Heart right ventricle (tissue), 16 donors: Measurements from ENCODE around the gene KRTAP22-1. TPM values are rescaled to one million over a fixed set of nuclear protein-coding genes. Genes with fewer than 3 reads are reported as not detected.

Experiments
- ATAC-seq, 8 donors: fragments of 200-7000 bp; cut with Tn5 transposase; one replicate each; pipeline ENCODE4 v1.9.1; 2020; ENCODE audit warnings: mild to moderate bottlenecking in 8 of 8, moderate library complexity in 8 of 8, moderate number of reproducible peaks in 1 of 8
- DNase-seq, 2 donors: peaks; one replicate each; pipeline ENCODE4 v3.0.0-alpha.2; 2020
- H3K27ac ChIP-seq, 10 donors: fragments of 200-600 bp; sonication (generic) in 2 of 10; one replicate each; pipeline versions ENCODE4 v1.5.0 to v1.8.0; 2020 to 2022; ENCODE audit warnings: mild to moderate bottlenecking in 3 of 10
- H3K27me3 ChIP-seq, 7 donors: fragments of 200-600 bp; one replicate each; pipeline ENCODE4 v1.8.0; 2021 to 2022; ENCODE audit warnings: mild to moderate bottlenecking in 2 of 7
- H3K36me3 ChIP-seq, 9 donors: fragments of 200-600 bp; sonication (generic) in 1 of 9; one replicate each; pipeline versions ENCODE4 v1.5.0 to v1.8.0; 2020 to 2022; ENCODE audit warnings: mild to moderate bottlenecking in 2 of 9
- H3K4me1 ChIP-seq, 9 donors: fragments of 200-600 bp; sonication (generic) in 1 of 9; one replicate each; pipeline versions ENCODE4 v1.5.0 to v1.8.0; 2020 to 2022; ENCODE audit warnings: mild to moderate bottlenecking in 4 of 9
- H3K4me3 ChIP-seq, 10 donors: fragments of 200-600 bp; sonication (generic) in 2 of 10; one replicate each; pipeline versions ENCODE4 v1.5.0 to v1.8.0; 2020 to 2022; ENCODE audit warnings: mild to moderate bottlenecking in 7 of 10, moderate library complexity in 2 of 10
- H3K9me3 ChIP-seq, 11 donors: fragments of 200-600 bp in 10 of 11; sonication (generic) in 2 of 11; one replicate each; pipeline versions ENCODE4 v1.5.0 to v1.8.0; 2013 to 2022; ENCODE audit warnings: mild to moderate bottlenecking in 2 of 11, control low read depth in 1 of 11, moderate library complexity in 1 of 11
- WGBS, 2 donors: extraction: QIAGEN DNeasy Blood & Tissue Kit; methylation state at CpG; one replicate each; pipeline ENCODE4 v1.1.7; 2013; ENCODE audit warnings: inconsistent platforms in 1 of 2; 5-methylcytosine and 5-hydroxymethylcytosine counted together
- intact Hi-C, 10 donors: fragments of 100-400 bp; cut with DNase I; formaldehyde crosslinking; loops; one replicate each; pipeline versions ENCODE4 v1.11.1 to v1.14.2; 2022
- polyA plus RNA-seq, 2 donors: library from polyadenylated mRNA; stranded (reverse); fragments of 200-250 nt; gene quantifications; one replicate each; pipeline ENCODE4 v1.2.3, GENCODE V29; 2013
- total RNA-seq, 10 donors: library from RNA; stranded (reverse); fragmentation: NEBNext Ultra II Directional in 3 of 10; extraction: Animal tissue kit (Norgen Biotek cat#: 25700) in 3 of 10; gene quantifications; one replicate each; pipeline versions ENCODE4 v1.2.1 to v1.2.4, GENCODE V29; 2021 to 2023
- TF ChIP-seq, protein P1 (sequence below), 9 donors: fragments of 200-600 bp; sonication (generic) in 2 of 9; IDR thresholded peaks; one replicate each; pipeline versions ENCODE4 v1.5.0 to v1.8.0; 2021 to 2022; ENCODE audit warnings: antibody characterized with exemption in 9 of 9, mild to moderate bottlenecking in 5 of 9, moderate library complexity in 1 of 9
- donor health status: Arrhythmogenic right ventricular cardiomyopathy.
- donor health status: ischemic (EF 13 %, LVEDD 7.1; RV severe dilation, severe dysfunction).
- donor health status: healthy with polysubstance abuse.
- donor health status: DM: no; HTN: yes; CAD: no.
- donor health status: DM: no; HTN: no; CAD: no.
- donor health status: ischemic (EF 25% LVEDD 6.9; RV normal size, moderate dysfunction).
- donor health status: ischemic (EF 25% LVEDD 5.7; RV mildly dilated, moderate dysfunction).
- donor health status: healthy.
- donor health status: DM: yes; HTN: yes; CAD: no.
- donor health status: Ischemic cardiomyopathy.
- donor health status: ischemic (EF 35%, LVEDD 5.7; RV mildly dilated, moderate dysfunction).
- donor health status: nonischemic (EF 11% LVEDD 7.7; RV severe dilation, severe dysfunction).
- donor health status: DM: yes; HTN: yes; CAD: no.
- donor health status: PGD.
- donor health status: ischemic (EF 29% LVEDD 5.4; RV normal size, mild dysfunction).
- donor health status: nonischemic (EF 23%, LVEDD 6.1; RV moderate dilation, normal function).

The KRTAP22-1 gene
- total and polyA plus RNA-seq, 12 donors = not detected

DNA sequence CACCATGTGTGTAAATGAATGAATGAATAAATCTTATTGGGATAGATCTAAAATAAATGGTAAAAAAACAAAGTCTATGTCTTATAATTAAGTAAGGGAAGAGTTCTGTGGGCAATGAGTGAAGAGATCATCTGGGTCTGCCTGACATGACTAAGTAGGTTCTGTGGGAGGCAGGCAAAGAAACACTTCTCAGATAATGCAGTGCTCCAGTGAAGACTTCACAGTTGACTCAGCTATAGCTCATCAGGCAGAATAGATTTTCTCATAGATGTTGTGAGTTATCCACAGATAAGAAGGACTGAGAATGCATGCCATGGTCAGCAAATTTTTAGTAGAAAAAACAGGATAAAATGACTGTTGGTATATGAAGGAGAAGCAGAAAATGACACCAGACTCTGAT, 23.1 kb upstream of the KRTAP22-1 start:
- intact Hi-C loops = no loop called here
- H3K27me3 ChIP-seq = no peaks in the 10 kb centered on the region
- TF ChIP-seq, protein P1, sequence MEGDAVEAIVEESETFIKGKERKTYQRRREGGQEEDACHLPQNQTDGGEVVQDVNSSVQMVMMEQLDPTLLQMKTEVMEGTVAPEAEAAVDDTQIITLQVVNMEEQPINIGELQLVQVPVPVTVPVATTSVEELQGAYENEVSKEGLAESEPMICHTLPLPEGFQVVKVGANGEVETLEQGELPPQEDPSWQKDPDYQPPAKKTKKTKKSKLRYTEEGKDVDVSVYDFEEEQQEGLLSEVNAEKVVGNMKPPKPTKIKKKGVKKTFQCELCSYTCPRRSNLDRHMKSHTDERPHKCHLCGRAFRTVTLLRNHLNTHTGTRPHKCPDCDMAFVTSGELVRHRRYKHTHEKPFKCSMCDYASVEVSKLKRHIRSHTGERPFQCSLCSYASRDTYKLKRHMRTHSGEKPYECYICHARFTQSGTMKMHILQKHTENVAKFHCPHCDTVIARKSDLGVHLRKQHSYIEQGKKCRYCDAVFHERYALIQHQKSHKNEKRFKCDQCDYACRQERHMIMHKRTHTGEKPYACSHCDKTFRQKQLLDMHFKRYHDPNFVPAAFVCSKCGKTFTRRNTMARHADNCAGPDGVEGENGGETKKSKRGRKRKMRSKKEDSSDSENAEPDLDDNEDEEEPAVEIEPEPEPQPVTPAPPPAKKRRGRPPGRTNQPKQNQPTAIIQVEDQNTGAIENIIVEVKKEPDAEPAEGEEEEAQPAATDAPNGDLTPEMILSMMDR (IDR thresholded peaks at IDR 0.05) = no peak
- DNase-seq (no peak), ATAC-seq (no peak)
- H3K27ac ChIP-seq = no peak overlapping the region
- H3K4me1 ChIP-seq = no peaks in the 10 kb centered on the region
- H3K36me3 ChIP-seq = no peaks in the 10 kb centered on the region
- H3K4me3 ChIP-seq = no peak overlapping the region
- no peaks in the 10 kb centered on the region for H3K9me3 ChIP-seq

DNA sequence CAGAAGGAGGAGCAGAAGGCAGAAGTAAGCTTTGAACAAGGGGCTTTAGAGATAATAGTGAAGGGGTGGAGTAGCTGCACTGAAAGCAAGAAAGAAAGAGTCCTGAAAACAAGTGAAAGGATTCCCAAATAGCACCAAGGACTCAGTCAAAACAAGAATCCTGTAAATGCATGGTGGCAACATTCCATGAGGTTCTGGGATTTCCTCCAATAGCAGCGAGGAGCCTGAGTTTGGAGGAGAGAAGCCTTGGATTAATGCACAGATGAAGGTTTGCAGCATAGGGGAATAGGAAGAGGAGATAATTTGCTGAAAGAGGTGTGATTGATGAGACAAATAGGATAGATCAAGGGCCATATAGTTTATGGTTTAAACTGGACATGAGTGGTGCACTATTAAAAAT, 21.5 kb upstream of the KRTAP22-1 start:
- Histone ChIP-seq H3K4me1 (no peaks in the 10 kb centered on the region), H3K4me3 (no peak overlapping the region), H3K27ac (no peak overlapping the region), H3K36me3 (no peaks in the 10 kb centered on the region), H3K9me3 (no peaks in the 10 kb centered on the region), H3K27me3 (no peaks in the 10 kb centered on the region)
- intact Hi-C loops = no loop called here
- no peak for ATAC-seq
- TF ChIP-seq, protein P1 (IDR thresholded peaks at IDR 0.05) = no peak
- WGBS, 2 donors = 28 to 33% methylated on average over 1 of the region's 1 CpG
- no peak for DNase-seq

DNA sequence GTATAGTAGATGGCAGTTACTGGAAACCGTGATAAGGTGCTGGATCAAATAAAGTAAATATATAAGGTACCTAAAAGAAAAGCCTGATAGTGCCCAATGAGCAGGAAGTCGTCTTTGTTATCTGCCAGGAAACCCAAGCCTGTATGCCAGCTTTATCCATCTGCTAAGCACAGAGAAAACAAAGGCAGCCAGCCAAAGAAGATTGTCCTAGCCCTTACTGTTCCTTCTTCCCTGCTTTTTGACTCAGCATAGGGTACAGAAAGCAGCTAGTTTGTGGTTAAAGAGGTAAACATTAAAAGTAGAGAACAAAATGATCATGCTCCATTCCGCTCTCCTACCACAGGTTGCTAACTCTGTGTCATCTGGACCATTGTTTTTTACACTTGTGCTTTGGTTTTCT, 20.8 kb upstream of the KRTAP22-1 start:
- no peaks in the 10 kb centered on the region for H3K4me1 ChIP-seq
- WGBS, 2 donors = 50 to 55% methylated on average over 3 of the region's 3 CpGs
- no peak for DNase-seq
- H3K27ac ChIP-seq = no peak overlapping the region
- H3K27me3 ChIP-seq = no peaks in the 10 kb centered on the region
- no peaks in the 10 kb centered on the region for H3K9me3 ChIP-seq
- no peak for ATAC-seq
- TF ChIP-seq, protein P1 (IDR thresholded peaks at IDR 0.05) = no peak
- no peaks in the 10 kb centered on the region for H3K36me3 ChIP-seq
- intact Hi-C loops = no loop called here
- H3K4me3 ChIP-seq = no peak overlapping the region

DNA sequence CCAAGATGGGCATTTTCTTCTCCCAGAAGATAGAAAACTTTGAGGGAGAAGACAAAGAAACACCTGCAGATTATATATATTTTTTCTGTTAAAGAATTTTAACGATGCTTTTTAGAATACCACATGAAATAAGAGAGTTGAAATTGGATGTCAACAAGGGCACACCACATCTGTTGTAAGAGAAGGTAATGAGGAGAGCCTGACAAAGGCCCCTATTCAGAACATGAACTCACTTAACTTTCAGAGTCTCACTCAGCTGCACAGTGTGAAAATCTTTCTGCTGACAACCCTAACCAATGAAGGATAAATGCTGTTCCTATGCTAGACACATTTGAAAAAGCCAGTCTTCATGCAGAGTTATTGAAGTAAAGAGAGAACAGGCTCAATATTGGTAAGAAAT, 18.0 kb upstream of the KRTAP22-1 start:
- H3K27me3 ChIP-seq = no peaks in the 10 kb centered on the region
- WGBS, 2 donors = 64 to 65% methylated on average over 1 of the region's 1 CpG
- H3K4me3 ChIP-seq = no peak overlapping the region
- intact Hi-C loops = no loop called here
- no peak for ATAC-seq
- no peaks in the 10 kb centered on the region for H3K4me1 ChIP-seq
- H3K27ac ChIP-seq = no peak overlapping the region
- H3K9me3 ChIP-seq = no peaks in the 10 kb centered on the region
- no peak for DNase-seq
- TF ChIP-seq, protein P1 (IDR thresholded peaks at IDR 0.05) = no peak
- H3K36me3 ChIP-seq = no peaks in the 10 kb centered on the region

DNA sequence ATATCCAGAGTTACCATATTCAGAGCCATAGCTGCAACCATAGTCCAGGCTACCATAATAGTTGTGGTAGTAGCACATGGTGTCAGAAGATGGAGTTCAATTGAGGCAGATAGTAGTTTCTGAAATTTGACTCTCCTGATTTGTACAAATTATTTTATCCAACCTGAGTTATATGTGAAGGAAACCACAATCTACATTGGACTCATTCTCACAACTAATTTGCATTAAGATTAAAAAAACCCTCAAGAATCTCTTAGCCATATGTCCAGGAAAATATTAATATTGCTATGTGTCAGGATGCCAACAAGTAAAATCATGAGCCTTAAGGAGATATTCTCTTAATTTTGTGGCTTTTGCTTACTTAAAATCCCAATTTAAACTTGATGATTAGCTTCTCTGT, 10.6 kb upstream of the KRTAP22-1 start, which contains the start of gene KRTAP22-2:
Gene KRTAP22-2 (minus strand): TSS at position 101 of the 400 bp plus-strand sequence.
- Histone ChIP-seq H3K27me3 (no peaks in the 10 kb centered on the region), H3K27ac (no peak within 1 kb of the TSS), H3K9me3 (no peaks in the 10 kb centered on the region), H3K4me3 (no peak within 1 kb of the TSS), H3K4me1 (no peaks in the 10 kb centered on the region), H3K36me3 (no peaks in the 10 kb centered on the region)
- intact Hi-C loops = no loop called here
- no peak for ATAC-seq
- no peak for DNase-seq
- TF ChIP-seq, protein P1 (IDR thresholded peaks at IDR 0.05) = no peak
